OCI-LY7 (cell line): Measurements from ENCODE around the gene RNF217.

ENCODE experiments used
- CTCF ChIP-seq: fragments of 200-600 bp; sonication (generic); conservative IDR thresholded peaks from 2 replicates; pipeline ENCODE4 v1.5.1; 2014; ENCODE audit warnings: mild to moderate bottlenecking, antibody characterized with exemption, low read length, moderate library complexity, mixed read lengths
- EZH2phosphoT487 ChIP-seq: fragments of 200-600 bp; sonication (generic); IDR thresholded peaks from 2 replicates; pipeline ENCODE4 v1.6.1; 2018; ENCODE audit warnings: low read depth, borderline replicate concordance, mild to moderate bottlenecking, mixed run types, antibody characterized with exemption, low read length, moderate library complexity, mixed read lengths

GRCh38 chr6:124937645-124938044, 24.6 kb upstream of the RNF217 start:
- TF ChIP-seq CTCF (no peak), EZH2phosphoT487 (no peak)
